Stimulated activated CD4-positive, alpha-beta T cell treated with anti-CD3 and anti-CD28 coated beads, Interleukin-4, amount 100 ng/mL, for 4 hours (primary cell): Measurements from ENCODE around the gene OVAAL.

Experiments used
- DNase-seq, 2 experiments: peaks; one replicate each; pipeline ENCODE4 v3.0.0-alpha.2; 2020

OVAAL gene

GRCh38 chr1:180571060-180571831 is 12.5 kb downstream of the OVAAL start:
- DNase-seq: no peak

- peak; percentile 20 to 47 for DNase-seq
Observed at GRCh38 chr1:180571832-180572636, 13.3 kb downstream of the OVAAL start.

GRCh38 chr1:180572760-180573159 is 14.0 kb downstream of the OVAAL start:
- DNase-seq: no peak

GRCh38 chr1:180574031-180574713 is 15.4 kb downstream of the OVAAL start:
- DNase-seq: no peak

- DNase-seq: no peak
Observed at GRCh38 chr1:180577361-180577760, 18.6 kb downstream of the OVAAL start.

DNA sequence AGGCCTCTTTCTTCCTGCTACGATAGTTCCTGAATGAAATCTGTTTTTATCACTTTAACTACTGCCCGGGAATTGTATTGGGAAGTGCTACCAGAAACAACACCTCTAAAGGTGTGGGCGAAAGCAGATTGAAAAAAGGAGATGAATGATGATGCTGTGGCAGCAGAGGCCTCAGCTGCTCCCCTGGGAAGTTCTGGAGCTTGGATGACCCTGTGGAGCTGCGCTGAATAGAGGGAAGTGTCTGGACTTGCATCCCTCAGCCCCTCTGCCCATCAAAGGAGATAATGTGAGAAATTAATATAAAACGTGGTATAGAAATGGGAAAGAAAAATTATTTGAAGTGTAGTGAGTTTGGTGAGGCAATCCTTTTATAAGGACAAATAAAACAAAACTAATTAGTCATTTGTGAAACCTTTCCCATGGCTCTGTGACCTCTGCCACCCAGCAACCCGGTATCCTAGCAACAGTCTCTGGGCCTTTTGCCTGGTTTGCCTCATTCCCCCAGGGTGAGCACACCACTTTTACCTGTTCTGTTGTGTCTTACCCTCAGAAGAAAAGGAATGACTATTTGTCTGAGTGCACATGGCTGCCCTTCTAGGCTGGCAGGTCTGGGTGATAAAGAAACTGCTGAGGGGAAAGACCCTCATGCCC is 21.3 kb downstream of the OVAAL start:
- DNase-seq: no peak

GRCh38 chr1:180581635-180582039 is 22.9 kb downstream of the OVAAL start:
- no peak for DNase-seq

DNA sequence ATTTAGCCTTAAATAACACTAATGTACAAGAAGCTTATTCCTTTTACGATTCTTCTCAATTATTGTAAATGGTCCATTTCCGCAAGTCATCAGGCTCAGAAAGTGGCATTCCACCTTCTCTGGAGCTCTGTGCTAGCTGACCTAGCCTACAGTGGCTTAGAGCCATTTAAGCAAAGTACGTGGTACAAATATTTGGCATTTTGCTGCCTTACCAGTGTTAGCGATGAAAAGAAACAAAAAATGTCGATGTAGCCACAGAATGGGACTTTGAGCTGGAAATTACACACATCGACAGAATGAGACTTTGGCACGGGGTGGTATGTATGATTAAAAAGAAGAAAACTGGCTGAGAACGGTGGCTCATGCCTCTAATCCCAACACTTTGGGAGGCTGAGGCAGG is 26.1 kb downstream of the OVAAL start:
- DNase-seq: no peak

DNA sequence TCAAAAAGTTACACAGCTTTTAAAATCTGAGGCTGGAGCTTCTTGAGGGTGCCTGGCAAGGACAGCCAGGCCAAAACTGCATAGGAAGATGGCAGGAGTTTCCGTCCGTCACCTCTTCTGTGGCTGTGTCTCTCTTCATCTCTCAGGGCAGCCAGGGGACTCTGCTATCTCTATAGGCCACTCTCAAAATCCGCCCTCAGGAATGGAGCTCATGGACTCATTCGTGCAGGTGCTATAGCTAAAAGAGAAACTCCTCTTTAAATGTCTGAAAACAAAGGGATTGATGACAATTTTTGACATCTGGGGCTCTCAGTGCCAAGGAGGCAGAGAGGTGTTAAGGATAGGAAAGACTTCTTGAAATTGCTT is 27.2 kb downstream of the OVAAL start:
- no peak for DNase-seq

- DNase-seq: no peak
Observed at GRCh38 chr1:180586671-180587155, 27.9 kb downstream of the OVAAL start.

DNA sequence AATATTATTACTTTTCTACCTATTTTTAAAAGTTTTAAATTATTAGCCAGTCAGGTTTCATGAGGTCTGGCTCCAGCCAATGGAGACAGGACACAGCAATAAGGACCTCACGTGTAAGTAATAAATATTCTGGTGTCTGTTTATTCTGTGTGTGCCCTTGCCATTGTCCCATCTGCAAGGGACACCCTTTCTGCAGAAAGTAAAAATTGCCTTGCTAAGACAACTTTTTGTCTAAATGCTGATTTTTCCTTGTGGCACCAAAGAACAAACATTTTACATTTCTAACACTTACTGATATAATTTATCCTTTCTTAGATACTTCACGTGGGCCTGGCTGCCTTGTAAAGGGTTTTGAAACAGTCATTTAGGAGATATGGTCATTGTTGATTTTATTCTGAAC is 29.4 kb downstream of the OVAAL start:
- no peak for DNase-seq

DNA sequence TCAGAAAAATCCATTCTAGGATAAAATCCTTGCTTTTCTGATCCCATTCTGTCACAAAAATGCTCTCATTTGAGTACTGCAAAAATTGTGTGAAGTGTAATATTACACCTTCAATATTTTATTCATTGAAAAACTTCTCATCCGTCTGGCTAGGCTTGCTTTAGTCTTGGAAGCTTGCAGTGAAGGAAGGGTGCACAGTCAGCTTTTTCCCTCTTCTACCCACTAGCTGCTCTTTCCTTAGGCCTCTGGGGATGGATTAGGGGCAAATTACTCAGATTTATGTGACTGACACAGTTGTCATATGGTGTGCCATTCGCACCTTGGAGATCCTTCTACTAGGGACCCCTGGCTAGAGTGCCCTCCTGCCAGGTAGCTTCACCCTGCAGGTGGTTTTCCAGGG is 32.1 kb downstream of the OVAAL start:
- no peak for DNase-seq

GRCh38 chr1:180593382-180593781 is 34.6 kb downstream of the OVAAL start:
- DNase-seq: no peak

GRCh38 chr1:180594723-180595122 is 36.0 kb downstream of the OVAAL start:
- no peak for DNase-seq

DNA sequence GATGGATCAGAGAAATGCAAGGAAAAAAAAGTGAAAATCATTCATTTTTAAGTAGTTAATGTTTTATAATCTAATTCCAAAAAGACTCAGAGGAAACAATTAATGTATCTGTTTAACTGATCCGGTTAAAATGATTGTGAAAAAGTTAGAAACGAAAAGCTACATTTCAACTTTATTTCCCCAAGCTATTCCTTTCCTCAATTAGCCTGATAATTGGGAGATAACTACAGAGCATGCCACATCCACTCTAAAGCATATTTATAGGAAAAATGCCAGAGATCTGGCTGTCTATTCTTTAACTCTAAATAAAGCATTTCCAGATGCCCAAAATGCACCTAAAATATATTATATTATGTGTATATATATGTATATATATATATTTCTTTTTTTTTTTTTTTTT is 37.2 kb downstream of the OVAAL start:
- no peak for DNase-seq

DNA sequence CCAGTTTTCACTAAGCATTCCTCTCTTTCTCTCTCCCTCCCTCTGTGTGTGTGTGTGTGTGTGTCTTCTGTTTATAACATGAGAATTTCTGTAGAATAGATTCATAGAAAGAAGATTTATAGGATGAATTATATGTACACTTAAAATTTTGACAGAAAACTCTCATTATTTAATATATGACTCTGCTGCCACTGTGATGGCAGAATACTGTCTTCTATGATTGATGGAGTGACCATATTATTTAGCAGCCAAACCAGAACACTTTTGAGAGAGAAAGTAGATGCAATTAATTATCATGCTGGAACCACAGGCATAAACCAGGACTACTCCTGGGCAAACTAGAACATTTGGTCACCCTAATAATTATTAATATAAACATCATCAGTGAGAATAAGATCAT is 38.8 kb downstream of the OVAAL start:
- DNase-seq: no peak

DNA sequence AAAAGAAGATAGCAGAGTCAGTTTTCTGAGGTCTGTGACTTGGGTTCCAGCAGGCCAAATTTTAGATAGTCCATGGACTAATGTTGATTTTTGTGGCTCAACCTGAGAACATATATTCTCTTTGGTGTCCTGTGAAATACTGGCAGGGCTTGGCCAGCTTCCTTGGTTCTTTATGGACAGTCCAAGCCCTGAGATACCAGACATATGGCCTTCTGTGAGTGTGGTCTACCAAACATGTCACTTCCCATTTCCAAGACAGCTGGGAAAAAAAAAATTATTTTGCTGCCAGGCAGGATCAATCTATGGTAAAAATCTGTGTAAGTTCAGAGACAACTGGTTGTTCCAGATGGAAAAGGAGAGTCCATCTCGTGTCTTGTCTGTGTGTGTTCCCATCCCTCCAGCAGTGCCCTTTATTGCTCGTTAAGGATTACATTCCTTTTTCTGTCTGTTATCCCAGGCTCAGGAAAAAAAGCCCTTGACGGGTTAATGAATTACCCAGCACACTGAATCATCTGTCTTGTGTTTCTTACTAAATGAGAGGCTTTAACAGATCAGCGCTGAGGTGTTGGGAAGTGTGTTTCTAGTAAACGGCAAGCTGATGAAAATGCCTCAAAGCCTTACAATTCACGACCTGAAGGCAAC is 39.7 kb downstream of the OVAAL start:
- DNase-seq: no peak

DNA sequence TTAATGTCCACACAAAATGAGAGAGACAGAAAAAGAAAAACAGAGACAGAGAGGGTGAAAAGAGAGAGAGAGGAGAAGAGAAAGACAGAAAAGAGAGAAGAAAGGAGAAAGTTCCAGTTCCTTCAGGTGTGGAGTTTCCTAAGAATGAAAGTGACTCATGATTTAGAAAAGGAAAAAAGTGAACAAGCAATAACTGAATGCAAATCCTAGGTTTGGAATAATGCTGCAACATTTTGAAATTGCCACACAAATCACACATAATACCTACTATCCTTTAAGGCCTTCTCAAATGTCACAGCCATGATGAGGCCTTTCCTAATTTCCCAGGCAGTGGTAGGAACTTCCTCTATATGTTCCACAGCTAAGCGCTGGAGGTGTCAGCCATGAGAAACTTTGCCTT is 41.6 kb downstream of the OVAAL start:
- DNase-seq: no peak

GRCh38 chr1:180601512-180601911 is 42.7 kb downstream of the OVAAL start:
- no peak for DNase-seq

- no peak for DNase-seq
Observed at GRCh38 chr1:180603223-180603849, 44.6 kb downstream of the OVAAL start.

DNA sequence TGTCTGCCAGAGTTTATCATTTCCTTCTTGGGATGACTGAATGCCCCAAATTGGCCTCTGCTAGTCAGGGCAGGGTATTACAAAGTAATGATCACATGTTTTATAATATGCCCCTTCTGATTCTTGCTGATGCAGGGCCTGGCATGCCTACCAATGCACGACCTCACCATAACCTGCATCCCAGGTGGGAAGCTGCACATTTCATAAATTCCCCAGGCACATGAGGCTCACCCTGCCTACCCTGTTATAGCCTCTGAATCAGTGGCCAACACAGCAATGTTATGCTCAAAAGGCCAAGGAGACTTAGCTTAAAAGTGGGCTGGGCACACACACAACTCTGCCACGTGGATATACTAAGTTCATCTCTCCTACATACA is 45.1 kb downstream of the OVAAL start:
- no peak for DNase-seq

GRCh38 chr1:180606155-180606554 is 47.4 kb downstream of the OVAAL start:
- no peak for DNase-seq
